Stimulated activated CD8-positive, alpha-beta memory T cell treated with anti-CD3 and anti-CD28 coated beads, Interleukin-4, amount 100 ng/mL, for 1 hour (primary cell): ENCODE data around the gene ASB18.

ENCODE experiments used
- DNase-seq, 2 donors: peaks; one replicate each; pipeline ENCODE4 v3.0.0-alpha.2; 2020; ENCODE audit warnings: low read depth in 2 of 2, low spot score in 1 of 2

The ASB18 gene

DNA sequence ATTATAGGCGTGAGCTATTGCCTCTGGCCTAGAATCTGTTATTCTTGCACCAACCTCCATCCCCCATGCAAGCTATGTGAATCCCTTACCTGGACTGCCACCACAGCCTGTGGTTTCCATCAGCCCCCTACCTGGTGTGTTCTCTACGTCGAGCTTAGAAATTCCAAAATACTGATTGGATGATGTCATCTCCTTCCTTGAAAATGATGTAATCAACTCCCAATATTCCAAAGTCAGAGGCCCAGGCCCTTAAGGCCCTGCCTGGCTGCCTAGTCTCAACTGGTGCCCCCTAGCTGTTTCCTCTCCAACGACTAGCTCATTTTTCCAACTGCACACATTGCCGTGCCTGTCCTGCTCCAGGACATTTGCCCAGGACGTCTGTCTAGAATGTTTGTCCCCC lies 54.7 kb downstream of the ASB18 start:
- no peak for DNase-seq

DNA sequence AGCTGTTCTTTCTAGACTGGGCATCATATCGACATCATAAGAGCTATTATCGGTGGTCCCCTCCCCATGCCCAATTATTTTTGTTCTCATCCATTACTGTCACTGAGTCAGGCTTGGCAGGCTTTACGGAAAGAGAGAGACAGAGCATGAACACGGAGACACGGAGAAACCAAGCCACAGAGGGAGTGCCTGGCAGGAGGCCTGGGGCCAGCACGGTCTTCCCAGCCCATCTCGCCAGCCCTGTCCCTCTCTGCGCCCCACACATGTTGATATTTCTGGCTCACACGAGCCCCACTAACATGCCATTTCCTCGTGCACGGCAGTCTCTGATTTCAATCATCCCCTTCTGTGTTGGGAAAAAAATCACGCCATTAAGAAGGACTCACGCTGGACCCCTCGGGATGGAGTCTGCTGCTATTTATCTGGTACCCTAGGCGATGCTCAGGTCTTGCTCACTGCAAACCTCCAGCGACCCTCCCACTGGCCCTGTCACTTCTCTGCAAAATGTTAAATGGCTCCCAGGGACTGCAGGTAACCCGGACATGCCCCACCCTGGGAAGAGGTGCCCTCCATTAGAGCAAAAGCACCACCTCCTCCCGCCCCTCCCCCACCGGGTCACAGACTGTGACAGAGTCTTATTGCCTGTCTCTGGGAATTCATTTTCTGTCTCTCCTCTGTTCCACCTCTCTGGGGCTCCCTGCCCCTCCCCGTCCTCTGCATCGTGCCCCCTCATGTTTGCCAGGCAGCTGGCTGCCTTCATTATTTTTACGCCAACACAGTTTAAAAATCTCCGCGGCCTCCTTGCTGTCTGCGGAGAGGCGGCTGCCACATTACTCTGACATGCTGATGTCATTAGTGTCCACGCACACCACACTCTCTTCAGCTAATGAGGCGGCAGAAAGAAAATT lies 55.9 kb downstream of the ASB18 start:
- DNase-seq = no peak

DNA sequence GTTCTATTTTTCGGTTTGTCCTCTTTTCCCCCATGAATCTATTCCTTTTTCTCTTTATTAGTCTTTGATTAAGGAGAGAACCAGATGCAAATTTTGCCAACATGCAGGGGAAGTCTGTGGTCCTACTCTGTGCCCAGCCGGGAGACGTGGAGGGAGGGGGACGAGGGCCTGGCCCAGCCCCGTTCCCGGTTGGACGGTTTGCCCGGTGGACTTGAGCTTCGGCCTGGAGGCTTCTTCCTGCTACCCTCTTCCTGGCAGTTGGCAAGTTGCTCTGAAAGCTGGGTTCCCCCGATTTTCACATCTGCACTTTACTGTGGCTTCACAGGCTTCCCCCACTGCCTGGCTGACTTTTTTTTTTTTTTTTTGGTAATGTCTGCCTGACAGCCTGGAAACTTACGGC lies 56.7 kb downstream of the ASB18 start:
- DNase-seq = no peak

GRCh38 chr2:236205867-236206645 lies 58.1 kb downstream of the ASB18 start:
- no peak for DNase-seq

DNA sequence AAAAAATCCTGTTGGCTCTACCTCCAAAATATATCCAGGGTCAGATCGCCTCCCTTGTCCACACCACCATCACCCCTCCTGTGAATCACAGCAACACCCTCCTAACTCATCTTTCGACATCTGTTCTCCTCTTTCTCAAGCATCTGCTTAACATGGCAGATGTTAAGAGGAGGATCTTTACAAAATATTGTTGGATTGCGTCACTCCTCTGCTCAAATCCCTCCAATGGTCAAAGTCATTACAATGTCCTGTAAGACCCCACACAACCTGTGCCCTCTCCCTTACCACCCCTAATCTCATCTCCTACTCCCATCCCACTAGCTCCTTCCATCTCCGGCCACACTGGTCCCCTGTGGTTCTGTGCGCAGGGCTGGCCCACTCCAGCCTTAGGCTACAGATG lies 59.3 kb downstream of the ASB18 start:
- DNase-seq = no peak

- no peak for DNase-seq
Measured at GRCh38 chr2:236200378-236200777, 63.8 kb downstream of the ASB18 start.

- no peak for DNase-seq
Measured at GRCh38 chr2:236196366-236196765, 67.8 kb downstream of the ASB18 start.

GRCh38 chr2:236195726-236196125 lies 68.5 kb downstream of the ASB18 start:
- no peak for DNase-seq

GRCh38 chr2:236194786-236195185 lies 69.4 kb downstream of the ASB18 start:
- DNase-seq = no peak

DNA sequence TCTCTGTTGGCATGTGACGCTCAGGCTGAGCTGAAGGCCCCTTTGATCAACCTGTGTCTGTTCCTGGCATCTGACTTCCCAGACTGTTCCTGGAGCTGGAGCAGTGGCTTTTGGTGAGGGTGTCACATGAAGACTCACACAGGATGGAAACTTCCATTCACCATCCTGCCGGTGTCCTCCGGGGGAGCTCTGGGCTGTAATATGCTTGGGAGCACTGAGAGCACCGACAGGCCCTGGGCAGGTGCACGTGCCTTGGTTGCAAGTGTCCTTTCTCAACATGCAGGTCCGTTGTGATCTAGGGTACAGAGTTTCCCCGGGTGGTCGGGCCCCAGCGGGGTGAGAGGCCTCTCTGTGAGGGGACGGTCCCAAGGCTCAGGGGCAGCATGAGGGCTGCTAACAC lies 71.2 kb downstream of the ASB18 start:
- DNase-seq = no peak

GRCh38 chr2:236190674-236191073 lies 73.5 kb downstream of the ASB18 start:
- DNase-seq = no peak

- no peak for DNase-seq
Measured at GRCh38 chr2:236184701-236185100, 79.5 kb downstream of the ASB18 start.

DNA sequence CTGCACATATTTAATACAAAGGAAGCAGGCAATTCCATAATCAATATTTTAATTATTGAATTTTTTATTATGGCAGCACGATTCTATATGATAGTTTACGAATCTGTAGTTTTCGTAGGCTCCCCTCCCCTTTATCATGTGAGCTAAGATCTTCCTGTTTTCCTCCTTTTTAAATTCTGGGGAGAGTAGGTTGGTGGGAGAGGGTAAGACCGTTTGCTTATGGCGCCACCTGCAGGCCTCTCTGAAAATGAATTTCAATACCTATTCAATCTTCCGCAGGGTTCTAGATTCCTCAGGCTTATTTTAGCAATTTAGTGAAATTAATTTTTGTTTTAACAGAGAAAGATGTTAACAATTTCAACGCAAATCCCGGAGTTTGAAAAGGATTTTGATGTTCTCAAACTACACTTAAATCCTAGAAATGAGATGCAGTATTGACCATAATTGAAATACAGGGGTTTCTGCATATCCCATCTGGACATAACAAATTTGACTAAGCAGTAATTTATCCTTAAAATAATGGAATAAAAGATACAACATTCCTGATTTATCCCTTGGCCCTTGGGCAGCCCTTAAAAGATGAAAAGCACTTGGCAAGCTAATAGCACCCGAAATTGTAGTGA lies 83.3 kb downstream of the ASB18 start:
- no peak for DNase-seq

GRCh38 chr2:236180076-236180816 lies 84.0 kb downstream of the ASB18 start:
- DNase-seq = no peak

GRCh38 chr2:236179236-236180075 lies 84.8 kb downstream of the ASB18 start:
- no peak for DNase-seq

DNA sequence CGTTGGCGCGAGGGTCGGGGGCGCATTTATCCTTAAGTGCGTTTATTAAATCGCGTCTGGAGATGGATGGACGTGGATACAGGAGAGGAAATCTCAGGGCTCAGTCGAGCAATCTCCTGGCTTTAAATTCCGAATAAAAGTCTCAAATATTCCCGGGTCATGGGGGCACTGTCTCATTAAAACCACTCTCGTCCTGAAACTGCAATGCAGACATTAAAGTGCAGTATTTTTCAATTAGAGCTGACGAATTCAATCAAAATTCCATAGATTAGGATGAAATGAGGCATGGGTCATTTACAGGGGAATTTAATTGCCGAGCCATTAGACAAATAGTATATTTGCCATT lies 85.3 kb downstream of the ASB18 start:
- DNase-seq = no peak

- DNase-seq = no peak
Measured at GRCh38 chr2:236177967-236178889, 86.0 kb downstream of the ASB18 start.

GRCh38 chr2:236177604-236177966 lies 86.6 kb downstream of the ASB18 start:
- DNase-seq = no peak

DNA sequence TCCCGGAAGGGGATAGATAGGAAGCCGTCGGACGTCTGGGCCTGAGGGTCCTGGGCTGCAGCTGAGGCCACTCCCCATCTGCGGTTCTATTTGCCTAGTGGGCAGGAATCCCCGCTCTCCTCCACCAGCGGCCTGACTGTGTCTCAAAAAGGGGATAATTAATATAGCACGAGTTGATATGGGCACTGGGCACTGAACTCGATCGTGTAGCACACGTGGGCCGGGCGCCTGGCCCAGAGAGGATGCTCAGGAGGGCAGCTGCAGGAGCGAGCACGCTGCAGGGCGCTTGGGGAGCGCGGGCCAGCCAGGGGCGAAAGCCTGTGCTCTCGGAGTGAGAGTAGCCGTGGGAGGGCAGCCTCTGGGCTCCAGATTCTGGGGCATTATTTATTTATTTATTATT lies 87.3 kb downstream of the ASB18 start:
- no peak for DNase-seq
